ENCODE results near the gene IGSF1. TPM values are rescaled to one million over a fixed set of nuclear protein-coding genes. Genes with fewer than 3 reads are reported as not detected.
"Not testable (repeated sequence)": the region's sequence is repeated elsewhere in the genome, so short reads cannot be mapped to it uniquely, and the experiment has no call there.

IGSF1 gene
- total and polyA plus RNA-seq, 2 of the 13 experiments (the other 11 are each of a cell fraction or from before 2014, with no cell fraction given), result 58.7 to 108 TPM

DNA sequence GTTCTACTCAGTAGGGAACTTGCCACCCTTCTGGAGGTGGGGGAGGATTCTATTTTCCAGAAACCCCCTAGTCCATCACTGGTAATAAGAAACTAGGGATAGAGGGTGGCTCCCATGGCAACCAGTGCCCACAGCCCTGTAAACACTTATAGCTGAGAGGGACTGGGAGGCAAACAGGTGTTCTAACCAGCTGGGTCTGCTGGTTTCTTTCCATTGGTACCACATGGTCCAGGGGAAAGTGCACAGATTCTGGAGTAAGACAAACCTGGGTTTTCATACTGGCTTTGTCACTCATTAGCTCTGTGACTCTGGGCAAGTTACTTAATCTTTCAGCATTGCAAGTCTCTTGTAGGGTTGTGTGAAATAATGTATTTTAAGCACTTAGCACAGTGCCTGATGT lies 26.9 kb downstream of the IGSF1 start:
- Histone ChIP-seq H3K79me2 (ENCODE audit: insufficient read depth, low read length) (no peaks in the 10 kb centered on the region), H4K20me1 (ENCODE audit: insufficient read depth, low read length) (no peaks in the 10 kb centered on the region), H3K27me3 (ENCODE audit: control insufficient read depth in 1 of 2, insufficient read depth in 2 of 2, low read length in 2 of 2) (no peaks in the 10 kb centered on the region; a peak in 1 of 5 replicates), H3K9me3 (ENCODE audit: low read length) (no peaks in the 10 kb centered on the region), H3K36me3 (replicated peaks in 1 of 2; ENCODE audit: control insufficient read depth in 1 of 2, insufficient read depth in 2 of 2, low read length in 2 of 2) (no peaks in the 10 kb centered on the region), H3K27ac (ENCODE audit: extremely low read length, insufficient read depth, low read length) (no peak overlapping the region), H3K4me2 (ENCODE audit: low read depth, low read length) (no peak overlapping the region), H3K9ac (ENCODE audit: insufficient read depth, low read depth, low read length) (no peak overlapping the region), H2AFZ (ENCODE audit: low read length) (no peak overlapping the region), H3K4me1 (ENCODE audit: insufficient read depth, low read length) (peaks cover 37% of the 10 kb centered on the region), H3K4me3 (replicated peaks in 1 of 3; ENCODE audit: insufficient read depth in 1 of 3, low read depth in 2 of 3, low read length in 3 of 3) (no peak overlapping the region)
- intact Hi-C loops (cut with micrococcal nuclease; ENCODE audit: unreplicated experiment) (no loop called here), in situ Hi-C loops (cut with HindIII; ENCODE audit: extremely low pct_ligation_motif_present, low pct_unique_long_range_greater_than_20kb) (loop anchor here (10.0 kb wide), 1 partner anchor 373 kb away; no protein-coding TSS in a partner anchor)
- ATAC-seq, result no peak
- ChIA-PET CTCF (ENCODE audit: low intra/inter-chr PET ratio, low total read pairs) (interaction anchor here (2.6 kb wide), 1 partner anchor 104 kb away, joined by 10 read pairs; no protein-coding TSS in a partner anchor), POLR2A (no interaction called here)
- no peak for DNase-seq (ENCODE audit: low spot score)
- no TSS peak for BruUV-seq (replicated peaks)
- TF ChIP-seq SP1 (IDR thresholded peaks at IDR 0.05), result no peak
- TF ChIP-seq SP1 (CRISPR knock-in tag; IDR thresholded peaks at IDR 0.05), result no peak
- TF ChIP-seq RNF2 (conservative IDR thresholded peaks at IDR 0.05; ENCODE audit: low read depth), result no peak
- FAIRE-seq, result no peak

DNA sequence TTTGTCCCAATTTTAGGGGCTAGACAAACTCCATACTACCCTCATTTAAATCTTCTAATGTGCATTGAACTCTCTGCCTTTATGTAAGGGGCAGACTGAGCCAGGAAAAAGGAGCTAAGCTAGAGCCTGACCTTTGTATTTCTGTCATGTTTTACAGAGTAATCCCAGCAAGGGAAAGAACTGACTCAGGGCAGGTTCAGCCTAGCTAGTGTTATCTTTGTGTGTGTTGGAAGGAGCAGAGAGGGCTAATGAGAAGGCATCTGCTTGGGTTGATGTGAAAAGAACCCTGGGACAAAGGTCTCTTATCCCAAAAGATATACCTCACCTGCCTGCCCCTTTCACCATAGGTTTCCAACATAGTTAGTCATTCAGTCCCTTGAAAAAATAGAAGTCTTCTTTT lies 31.7 kb downstream of the IGSF1 start:
- no peak overlapping the region for H3K27ac ChIP-seq (ENCODE audit: extremely low read length, insufficient read depth, low read length)
- in situ Hi-C loops (cut with HindIII; ENCODE audit: extremely low pct_ligation_motif_present, low pct_unique_long_range_greater_than_20kb), result no loop called here
- H3K27me3 ChIP-seq (ENCODE audit: control insufficient read depth in 1 of 2, insufficient read depth in 2 of 2, low read length in 2 of 2), result no peaks in the 10 kb centered on the region
- CTCF ChIA-PET (ENCODE audit: low intra/inter-chr PET ratio, low total read pairs), result no interaction called here
- H3K79me2 ChIP-seq (ENCODE audit: insufficient read depth, low read length), result no peaks in the 10 kb centered on the region
- DNase-seq (ENCODE audit: low spot score), result no peak
- H3K4me3 ChIP-seq (replicated peaks in 1 of 3; ENCODE audit: insufficient read depth in 1 of 3, low read depth in 2 of 3, low read length in 3 of 3), result no peak overlapping the region
- no peak for FAIRE-seq
- H4K20me1 ChIP-seq (ENCODE audit: insufficient read depth, low read length), result no peaks in the 10 kb centered on the region
- no peak overlapping the region for H2AFZ ChIP-seq (ENCODE audit: low read length)
- ATAC-seq, result no peak
- H3K4me1 ChIP-seq (ENCODE audit: insufficient read depth, low read length), result peaks cover 2% of the 10 kb centered on the region; the same call in 1 of the 2 replicates
- TF ChIP-seq ZNF547 (CRISPR knock-in tag; IDR thresholded peaks at IDR 0.05) (no peak), ZNF713 (CRISPR knock-in tag; IDR thresholded peaks at IDR 0.05) (no peak), ZNF331 (CRISPR knock-in tag; IDR thresholded peaks at IDR 0.05) (no peak)
- no TSS peak for BruUV-seq (replicated peaks)
- no peak overlapping the region for H3K4me2 ChIP-seq (ENCODE audit: low read depth, low read length)
- no peak overlapping the region for H3K9ac ChIP-seq (ENCODE audit: insufficient read depth, low read depth, low read length)
- intact Hi-C loops (cut with micrococcal nuclease; ENCODE audit: unreplicated experiment), result no loop called here
- no peaks in the 10 kb centered on the region for H3K9me3 ChIP-seq (ENCODE audit: low read length)
- H3K36me3 ChIP-seq (replicated peaks in 1 of 2; ENCODE audit: control insufficient read depth in 1 of 2, insufficient read depth in 2 of 2, low read length in 2 of 2), result no peaks in the 10 kb centered on the region
- POLR2A ChIA-PET, result no interaction called here

DNA sequence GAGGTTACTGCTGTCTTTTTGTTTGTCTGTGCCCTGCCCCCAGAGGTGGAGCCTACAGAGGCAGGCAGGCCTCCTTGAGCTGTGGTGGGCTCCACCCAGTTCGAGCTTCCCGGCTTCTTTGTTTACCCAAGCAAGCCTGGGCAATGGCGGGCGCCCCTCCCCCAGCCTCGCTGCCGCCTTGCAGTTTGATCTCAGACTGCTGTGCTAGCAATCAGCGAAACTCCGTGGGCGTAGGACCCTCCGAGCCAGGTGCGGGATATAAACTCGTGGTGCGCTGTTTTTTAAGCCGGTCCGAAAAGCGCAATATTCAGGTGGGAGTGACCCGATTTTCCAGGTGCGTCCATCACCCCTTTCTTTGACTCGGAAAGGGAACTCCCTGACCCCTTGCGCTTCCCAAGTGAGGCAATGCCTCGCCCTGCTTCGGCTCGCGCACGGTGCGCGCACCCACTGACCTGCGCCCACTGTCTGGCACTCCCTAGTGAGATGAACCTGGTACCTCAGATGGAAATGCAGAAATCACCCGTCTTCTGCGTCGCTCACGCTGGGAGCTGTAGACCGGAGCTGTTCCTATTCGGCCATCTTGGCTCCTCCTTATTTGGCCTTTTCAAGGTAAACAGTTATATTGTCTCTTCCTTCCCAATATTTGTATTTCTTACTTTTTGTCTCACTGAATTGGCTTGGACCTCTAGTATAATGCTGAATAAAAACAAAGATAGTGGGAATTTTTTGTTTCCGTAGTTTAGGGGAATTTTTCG lies 37.9 kb downstream of the IGSF1 start:
- in situ Hi-C loops (cut with HindIII; ENCODE audit: extremely low pct_ligation_motif_present, low pct_unique_long_range_greater_than_20kb); H3K9ac ChIP-seq (ENCODE audit: insufficient read depth, low read depth, low read length); H3K27me3 ChIP-seq (ENCODE audit: control insufficient read depth in 1 of 2, insufficient read depth in 2 of 2, low read length in 2 of 2); H3K4me1 ChIP-seq (ENCODE audit: insufficient read depth, low read length); H2AFZ ChIP-seq (ENCODE audit: low read length); CTCF ChIA-PET (ENCODE audit: low intra/inter-chr PET ratio, low total read pairs); H3K27ac ChIP-seq (ENCODE audit: extremely low read length, insufficient read depth, low read length); POLR2A ChIA-PET; H3K79me2 ChIP-seq (ENCODE audit: insufficient read depth, low read length); H3K4me3 ChIP-seq (replicated peaks in 1 of 3; ENCODE audit: insufficient read depth in 1 of 3, low read depth in 2 of 3, low read length in 3 of 3); DNase-seq (ENCODE audit: low spot score); H3K36me3 ChIP-seq (replicated peaks in 1 of 2; ENCODE audit: control insufficient read depth in 1 of 2, insufficient read depth in 2 of 2, low read length in 2 of 2); H3K9me3 ChIP-seq (ENCODE audit: low read length); H4K20me1 ChIP-seq (ENCODE audit: insufficient read depth, low read length); H3K4me2 ChIP-seq (ENCODE audit: low read depth, low read length); BruUV-seq (replicated peaks); FAIRE-seq; ATAC-seq; intact Hi-C loops (cut with micrococcal nuclease; ENCODE audit: unreplicated experiment): not testable (repeated sequence)
- WGBS (ENCODE audit: low lambda C conversion rate), result 93% methylated on average over 8 of the region's 36 CpGs

All from HepG2 (cell line).